Heart left ventricle (tissue), 16 donors: ENCODE results near the gene ENOX1. TPM values are rescaled to one million over a fixed set of nuclear protein-coding genes. Genes with fewer than 3 reads are reported as not detected.

Experiments
- ATAC-seq, 4 donors: fragments of 200-7000 bp; cut with Tn5 transposase; one replicate each; pipeline ENCODE4 v1.9.1; 2020 to 2022; ENCODE audit warnings: moderate library complexity in 4 of 4, mild to moderate bottlenecking in 3 of 4, moderate number of reproducible peaks in 1 of 4
- DNase-seq, 5 donors: peaks; one replicate each; pipeline ENCODE4 v3.0.0-alpha.2; 2020
- H3K27ac ChIP-seq, 12 donors: fragments of 200-600 bp; sonication (generic) in 4 of 12; one replicate each; pipeline versions ENCODE4 v1.5.0 to v1.8.0; 2016 to 2022; ENCODE audit warnings: mild to moderate bottlenecking in 2 of 12
- H3K27me3 ChIP-seq, 9 donors: fragments of 200-600 bp; sonication (generic) in 2 of 9; one replicate each; pipeline versions ENCODE4 v1.5.1 to v1.8.0; 2016 to 2022; ENCODE audit warnings: mild to moderate bottlenecking in 3 of 9
- H3K36me3 ChIP-seq, 9 donors: fragments of 200-600 bp; sonication (generic) in 2 of 9; one replicate each; pipeline versions ENCODE4 v1.5.0 to v1.8.0; 2018 to 2022; ENCODE audit warnings: mild to moderate bottlenecking in 2 of 9
- H3K4me1 ChIP-seq, 12 donors: fragments of 200-600 bp; sonication (generic) in 4 of 12; one replicate each; pipeline versions ENCODE4 v1.5.0 to v1.8.0; 2016 to 2022; ENCODE audit warnings: mild to moderate bottlenecking in 3 of 12
- H3K4me3 ChIP-seq, 12 donors: fragments of 200-600 bp; sonication (generic) in 4 of 12; one replicate each; pipeline versions ENCODE4 v1.5.0 to v1.8.0; 2017 to 2022; ENCODE audit warnings: mild to moderate bottlenecking in 9 of 12, moderate library complexity in 4 of 12
- H3K9me3 ChIP-seq, 12 donors: fragments of 200-600 bp; sonication (generic) in 4 of 12; one replicate each; pipeline versions ENCODE4 v1.5.0 to v1.8.0; 2016 to 2022; ENCODE audit warnings: mild to moderate bottlenecking in 1 of 12
- POLR2A ChIP-seq, 2 donors: fragments of 450-650 bp; IDR thresholded peaks; one replicate each; pipeline ENCODE4 v1.6.1; 2017; ENCODE audit warnings: antibody characterized with exemption in 2 of 2, mild to moderate bottlenecking in 2 of 2, moderate library complexity in 2 of 2
- WGBS, 4 donors: extraction: QIAGEN DNeasy Blood & Tissue Kit in 2 of 4; methylation state at CpG; one replicate each; pipeline versions ENCODE4 v1.1.5 to v1.1.7; 2013 to 2018; 5-methylcytosine and 5-hydroxymethylcytosine counted together
- intact Hi-C, 10 donors: fragments of 100-400 bp; cut with DNase I; formaldehyde crosslinking; loops; one replicate each; pipeline versions ENCODE4 v1.11.1 to v1.14.2; 2022
- polyA plus RNA-seq, 2 donors: library from polyadenylated mRNA; stranded (reverse); fragments of 200-250 nt; gene quantifications; one replicate each; pipeline ENCODE4 v1.2.3, GENCODE V29; 2013
- total RNA-seq, 9 donors: library from RNA; depleted of rRNA in 2 of 9; stranded (reverse); fragments of >200 nt in 2 of 9; fragmentation: NEBNext Ultra II Directional in 3 of 9; extraction: Animal tissue kit (Norgen Biotek cat#: 25700) in 3 of 9; gene quantifications; one replicate each; pipeline versions ENCODE4 v1.1.0 to v1.2.4, GENCODE V29; 2016 to 2023
- TF ChIP-seq, protein P1 (sequence below), 12 donors: fragments of 200-600 bp; sonication (generic) in 4 of 12; IDR thresholded peaks; one replicate each; pipeline versions ENCODE4 v1.5.0 to v1.8.0; 2018 to 2022; ENCODE audit warnings: antibody characterized with exemption in 12 of 12, mild to moderate bottlenecking in 5 of 12
- donor health status: ischemic (EF 13 %, LVEDD 7.1; RV severe dilation, severe dysfunction).
- donor health status: healthy with polysubstance abuse.
- donor health status: DM: no; HTN: yes; CAD: no.
- donor health status: DM: no; HTN: no; CAD: no.
- donor health status: ischemic (EF 25% LVEDD 6.9; RV normal size, moderate dysfunction).
- donor health status: ischemic (EF 25% LVEDD 5.7; RV mildly dilated, moderate dysfunction).
- donor health status: healthy.
- donor health status: DM: yes; HTN: yes; CAD: no.
- donor health status: ischemic (EF 35%, LVEDD 5.7; RV mildly dilated, moderate dysfunction).
- donor health status: nonischemic (EF 11% LVEDD 7.7; RV severe dilation, severe dysfunction).
- donor health status: DM: yes; HTN: yes; CAD: no.
- donor health status: PGD.
- donor health status: ischemic (EF 29% LVEDD 5.4; RV normal size, mild dysfunction).
- donor health status: nonischemic (EF 23%, LVEDD 6.1; RV moderate dilation, normal function).

Gene ENOX1
- total and polyA plus RNA-seq, 11 donors = 2.0 to 10.1 (median 5.4) TPM

DNA sequence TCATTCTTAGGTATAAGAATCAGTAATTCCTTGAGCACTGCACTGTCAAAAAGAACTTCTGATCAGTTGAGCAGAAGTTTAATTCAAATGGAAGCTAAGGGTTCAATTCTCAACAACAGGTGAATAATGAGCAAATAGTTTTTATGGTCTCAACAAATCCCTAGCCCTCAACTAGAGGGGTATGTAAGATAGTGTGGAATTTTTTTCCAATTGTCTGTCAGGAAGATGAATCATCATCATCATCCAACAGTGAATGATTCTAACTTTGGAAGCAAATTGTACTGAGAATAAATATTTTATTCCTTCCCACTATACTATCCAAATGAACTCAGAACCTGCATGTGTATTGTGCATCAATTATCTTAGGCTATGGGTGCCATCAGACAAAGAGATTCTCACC, 372.7 kb downstream of the ENOX1 start:
- H3K9me3 ChIP-seq = no peaks in the 10 kb centered on the region
- no peak for TF ChIP-seq POLR2A (IDR thresholded peaks at IDR 0.05)
- TF ChIP-seq, protein P1, sequence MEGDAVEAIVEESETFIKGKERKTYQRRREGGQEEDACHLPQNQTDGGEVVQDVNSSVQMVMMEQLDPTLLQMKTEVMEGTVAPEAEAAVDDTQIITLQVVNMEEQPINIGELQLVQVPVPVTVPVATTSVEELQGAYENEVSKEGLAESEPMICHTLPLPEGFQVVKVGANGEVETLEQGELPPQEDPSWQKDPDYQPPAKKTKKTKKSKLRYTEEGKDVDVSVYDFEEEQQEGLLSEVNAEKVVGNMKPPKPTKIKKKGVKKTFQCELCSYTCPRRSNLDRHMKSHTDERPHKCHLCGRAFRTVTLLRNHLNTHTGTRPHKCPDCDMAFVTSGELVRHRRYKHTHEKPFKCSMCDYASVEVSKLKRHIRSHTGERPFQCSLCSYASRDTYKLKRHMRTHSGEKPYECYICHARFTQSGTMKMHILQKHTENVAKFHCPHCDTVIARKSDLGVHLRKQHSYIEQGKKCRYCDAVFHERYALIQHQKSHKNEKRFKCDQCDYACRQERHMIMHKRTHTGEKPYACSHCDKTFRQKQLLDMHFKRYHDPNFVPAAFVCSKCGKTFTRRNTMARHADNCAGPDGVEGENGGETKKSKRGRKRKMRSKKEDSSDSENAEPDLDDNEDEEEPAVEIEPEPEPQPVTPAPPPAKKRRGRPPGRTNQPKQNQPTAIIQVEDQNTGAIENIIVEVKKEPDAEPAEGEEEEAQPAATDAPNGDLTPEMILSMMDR (IDR thresholded peaks at IDR 0.05) = no peak
- H3K27me3 ChIP-seq = no peaks in the 10 kb centered on the region
- no peaks in the 10 kb centered on the region for H3K36me3 ChIP-seq
- peaks cover 0 to 2% (median 0%) of the 10 kb centered on the region in 12 donors for H3K4me1 ChIP-seq
- ATAC-seq (no peak), DNase-seq (no peak)
- intact Hi-C loops = no loop called here
- no peak overlapping the region for H3K4me3 ChIP-seq
- H3K27ac ChIP-seq = no peak overlapping the region

DNA sequence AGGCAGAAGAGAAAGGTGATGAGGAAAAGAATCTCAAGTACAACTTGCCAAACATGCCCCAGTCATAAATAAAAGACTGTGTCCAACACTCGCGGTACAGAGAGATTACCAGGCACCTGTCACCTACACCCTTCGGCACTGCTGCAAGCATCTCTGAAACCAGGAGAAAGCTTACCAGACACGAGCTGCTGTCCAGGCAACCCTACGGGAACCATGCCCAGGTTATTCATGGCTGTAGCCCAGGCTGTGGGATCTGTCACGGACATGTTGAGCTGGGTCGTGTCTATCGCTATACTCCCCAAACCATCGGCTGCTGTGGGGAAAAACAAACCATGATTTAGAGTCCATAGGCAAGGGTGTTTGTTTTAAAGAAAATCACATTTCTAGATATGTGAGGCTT, 375.0 kb downstream of the ENOX1 start:
- intact Hi-C loops = no loop called here
- Histone ChIP-seq H3K4me1 (peaks cover 0 to 2% (median 0%) of the 10 kb centered on the region in 12 donors), H3K4me3 (no peak overlapping the region), H3K27me3 (no peaks in the 10 kb centered on the region), H3K27ac (peak overlapping the region in 1 of 12 donors; percentile 66), H3K9me3 (no peaks in the 10 kb centered on the region), H3K36me3 (no peaks in the 10 kb centered on the region)
- ATAC-seq (peak; percentile 93 to 97 (median 96)), DNase-seq (peak in 4 of 5 donors; percentile 36 to 73 (median 52))
- no peak for TF ChIP-seq POLR2A (IDR thresholded peaks at IDR 0.05)
- TF ChIP-seq, protein P1 (IDR thresholded peaks at IDR 0.05) = no peak
- 48 to 67% (median 53%) methylated on average over 9 of the region's 9 CpGs for WGBS, 4 donors

DNA sequence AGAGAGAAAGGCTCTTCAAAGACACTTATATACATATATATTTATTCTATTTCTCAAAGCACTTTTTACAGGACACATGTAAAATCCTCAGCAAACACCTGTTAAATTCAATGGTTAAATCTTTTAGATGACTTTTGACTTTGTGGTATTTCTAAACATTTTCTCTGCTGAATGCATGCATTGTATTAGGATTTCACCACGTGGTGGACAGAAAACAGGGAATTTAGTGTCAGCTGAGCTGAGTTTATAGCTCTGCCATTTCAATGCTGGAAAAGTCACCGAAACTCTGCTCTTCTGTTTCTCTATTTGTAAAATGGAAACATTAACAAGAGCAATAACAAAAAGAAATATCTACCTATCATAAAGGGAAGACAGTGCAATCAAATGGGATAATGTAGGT, 375.6 kb downstream of the ENOX1 start:
- intact Hi-C loops = no loop called here
- Histone ChIP-seq H3K36me3 (no peaks in the 10 kb centered on the region), H3K27ac (no peak overlapping the region), H3K9me3 (no peaks in the 10 kb centered on the region), H3K4me3 (no peak overlapping the region), H3K4me1 (peaks cover 0 to 2% (median 0%) of the 10 kb centered on the region in 12 donors), H3K27me3 (no peaks in the 10 kb centered on the region)
- no peak for DNase-seq
- WGBS, 4 donors = 72 to 85% (median 77%) methylated on average over 2 of the region's 2 CpGs
- TF ChIP-seq, protein P1 (IDR thresholded peaks at IDR 0.05) = no peak
- TF ChIP-seq POLR2A (IDR thresholded peaks at IDR 0.05) = no peak
- no peak for ATAC-seq

DNA sequence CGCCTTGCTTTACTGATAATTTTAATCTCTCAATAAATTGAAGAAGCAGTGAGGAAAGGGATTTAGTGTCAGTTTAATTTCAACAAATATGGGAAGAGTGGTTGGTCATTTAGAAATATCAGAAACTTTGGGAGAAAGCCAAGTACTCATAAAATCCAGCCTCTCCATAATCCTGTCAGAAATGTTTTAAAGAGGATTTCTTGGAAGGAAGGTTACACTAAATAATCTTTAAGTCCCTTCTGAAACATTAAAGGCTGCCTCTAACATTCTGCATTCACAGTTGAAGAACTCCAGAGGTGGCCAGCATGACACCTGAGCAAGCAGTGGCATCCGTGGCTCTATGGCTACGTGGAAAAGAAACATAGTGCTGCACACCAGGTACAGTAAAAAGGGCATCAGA, 378.5 kb downstream of the ENOX1 start:
- TF ChIP-seq, protein P1 (IDR thresholded peaks at IDR 0.05) = no peak
- TF ChIP-seq POLR2A (IDR thresholded peaks at IDR 0.05) = no peak
- intact Hi-C loops = no loop called here
- DNase-seq (no peak), ATAC-seq (no peak)
- Histone ChIP-seq H3K4me1 (peaks cover 0 to 2% (median 0%) of the 10 kb centered on the region in 12 donors), H3K36me3 (no peaks in the 10 kb centered on the region), H3K9me3 (no peaks in the 10 kb centered on the region), H3K4me3 (no peak overlapping the region), H3K27me3 (no peaks in the 10 kb centered on the region), H3K27ac (no peak overlapping the region)
- 86 to 94% (median 90%) methylated on average over 3 of the region's 3 CpGs for WGBS, 4 donors
